GM13976 (cell line): ENCODE results near the gene SPON2.

Source experiments
- DNase-seq: peaks from one replicate; pipeline ENCODE4 v3.0.0; 2012; ENCODE audit warnings: low spot score
- CTCF ChIP-seq: IDR thresholded peaks from 2 replicates; pipeline ENCODE4 v1.5.1; 2012; ENCODE audit warnings: borderline replicate concordance, mild to moderate bottlenecking; ENCODE audit not compliant: insufficient read depth; ENCODE audit errors: extremely low read depth, missing control alignments, control extremely low read depth
- in situ Hi-C: fragments of 300-500 bp; cut with MboI; formaldehyde crosslinking; loops from one replicate; pipeline ENCODE4 v1.12.0; 2022; ENCODE audit warnings: low sequenced_read_pairs, mixed read lengths, inconsistent platforms; ENCODE audit not compliant: unreplicated experiment

Gene SPON2

GRCh38 chr4:1177274-1178141, 5.1 kb upstream of the SPON2 start:
- in situ Hi-C loops: no loop called here
- peak; percentile 25 for DNase-seq
- no peak for TF ChIP-seq CTCF

GRCh38 chr4:1176398-1177273, 4.3 kb upstream of the SPON2 start:
- TF ChIP-seq CTCF: no peak
- in situ Hi-C loops: no loop called here
- no peak for DNase-seq

GRCh38 chr4:1175635-1176229, 3.3 kb upstream of the SPON2 start:
- DNase-seq: no peak
- in situ Hi-C loops: no loop called here
- no peak for TF ChIP-seq CTCF

GRCh38 chr4:1174941-1175634, 2.7 kb upstream of the SPON2 start:
- TF ChIP-seq CTCF: no peak
- in situ Hi-C loops: no loop called here
- DNase-seq: no peak

- in situ Hi-C loops: no loop called here
- no peak for TF ChIP-seq CTCF
- no peak for DNase-seq
Observed at GRCh38 chr4:1172971-1173757, 781 bp upstream of the SPON2 start.
